Fibroblast of skin of back (primary cell): ENCODE measurements around the gene TSPAN5.
A peak's percentile ranks its signal among the peaks of the same experiment; 100 is the strongest.

Experiments
- DNase-seq: peaks from one replicate; pipeline ENCODE4 v3.0.0-alpha.2; 2013

TSPAN5 gene

DNA sequence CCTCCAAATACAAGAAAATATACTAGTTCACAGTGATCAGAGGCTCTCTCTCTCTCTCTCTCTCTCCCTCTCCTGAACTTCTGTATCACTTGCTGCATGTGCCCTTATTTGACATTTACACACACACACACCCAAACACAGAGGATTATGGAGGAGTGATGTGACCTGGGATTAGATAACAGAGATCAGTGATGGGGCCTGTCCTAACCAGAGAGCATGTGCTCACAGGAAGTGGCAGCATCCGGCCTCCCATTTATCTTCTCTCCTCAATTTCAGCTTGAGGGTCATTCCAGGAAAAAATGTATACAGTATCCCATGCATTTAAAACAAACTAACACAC is 143.0 kb downstream of the TSPAN5 start:
- DNase-seq: no peak

GRCh38 chr4:98514741-98515469 is 143.5 kb downstream of the TSPAN5 start:
- no peak for DNase-seq

DNA sequence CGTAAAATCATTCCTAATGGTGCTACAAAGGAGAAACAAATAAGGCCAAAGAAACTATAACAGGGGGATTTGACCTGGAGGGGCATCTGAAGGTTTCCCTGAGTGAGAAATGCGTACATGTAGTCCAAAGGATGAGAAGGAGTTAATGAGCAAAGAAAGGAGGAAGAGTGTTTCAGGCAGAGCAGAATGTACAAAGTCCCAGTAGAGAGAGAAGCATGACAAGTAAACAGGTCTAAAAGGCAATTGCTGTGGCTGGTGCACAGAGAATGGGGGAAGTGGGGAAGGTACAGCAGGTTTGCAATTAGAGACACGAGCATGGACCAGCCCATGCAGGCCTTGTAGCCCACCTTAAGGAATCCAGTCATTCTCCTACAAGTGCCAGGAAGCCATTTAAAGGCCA is 145.5 kb downstream of the TSPAN5 start:
- no peak for DNase-seq

GRCh38 chr4:98510757-98511517 is 147.5 kb downstream of the TSPAN5 start:
- peak; percentile 86 for DNase-seq

DNA sequence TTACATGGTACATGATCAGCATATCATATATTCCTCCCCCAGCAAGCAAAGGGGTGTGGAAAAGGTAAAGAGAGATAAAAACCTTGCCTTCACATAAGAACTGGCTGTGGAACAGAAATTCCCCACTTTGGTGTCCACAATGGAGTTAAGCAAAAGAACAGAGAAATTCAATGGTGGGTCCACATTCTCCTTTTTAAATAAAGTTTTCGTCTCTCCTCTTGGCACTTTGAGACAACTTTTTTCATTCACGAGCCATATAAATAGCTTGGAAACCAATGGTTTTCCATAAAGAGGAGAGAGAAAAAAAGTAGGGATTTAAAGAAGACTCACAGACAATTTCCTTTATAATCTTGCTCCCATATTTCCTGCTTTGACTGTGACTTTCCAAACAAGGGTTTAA is 148.1 kb downstream of the TSPAN5 start:
- DNase-seq: no peak

GRCh38 chr4:98509721-98510120 is 148.7 kb downstream of the TSPAN5 start:
- no peak for DNase-seq

- DNase-seq: no peak
Measured at GRCh38 chr4:98508829-98509598, 149.4 kb downstream of the TSPAN5 start.

DNA sequence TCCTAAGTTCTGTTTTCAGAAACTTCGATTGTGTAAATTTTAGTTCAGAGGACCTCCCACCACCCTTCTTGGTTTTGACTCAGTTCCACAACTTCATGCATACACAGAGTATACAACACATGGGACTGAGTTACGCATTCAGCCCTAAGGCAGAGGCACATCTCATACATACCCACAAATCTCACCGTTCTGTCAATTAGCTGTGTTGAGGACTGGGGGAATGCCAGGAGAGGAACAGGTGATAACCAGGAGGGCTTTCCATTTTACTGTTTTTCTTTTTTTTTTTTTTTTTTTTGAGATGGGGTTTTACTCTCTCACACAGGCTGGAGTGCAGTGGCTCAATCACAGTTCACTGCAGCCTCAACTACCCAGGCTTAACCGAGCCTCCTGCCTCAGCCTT is 150.2 kb downstream of the TSPAN5 start:
- DNase-seq: no peak

GRCh38 chr4:98507299-98507698 is 151.1 kb downstream of the TSPAN5 start:
- no peak for DNase-seq

- DNase-seq: no peak
Measured at GRCh38 chr4:98506462-98507132, 151.8 kb downstream of the TSPAN5 start.

- DNase-seq: peak; percentile 40
Measured at GRCh38 chr4:98505992-98506391, 152.4 kb downstream of the TSPAN5 start.

DNA sequence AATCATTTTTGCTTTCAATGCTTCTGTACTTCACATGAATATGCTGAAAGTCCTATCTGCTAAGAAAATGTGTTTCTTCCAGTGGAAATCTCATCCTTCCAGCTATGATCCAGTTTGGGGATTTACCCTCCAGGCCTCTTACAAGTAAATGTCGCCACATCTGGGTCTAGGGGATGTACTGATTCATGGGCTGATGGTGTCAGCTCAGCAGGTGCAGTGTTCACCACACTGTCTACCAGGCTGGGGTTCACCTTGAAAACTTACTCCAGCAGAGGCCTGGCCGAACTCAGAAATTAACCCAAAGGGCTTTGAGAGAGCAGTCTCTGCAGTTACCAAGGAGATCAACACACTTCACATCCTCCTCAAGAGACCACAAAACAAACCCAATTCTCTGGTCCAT is 154.3 kb downstream of the TSPAN5 start:
- DNase-seq: no peak

DNA sequence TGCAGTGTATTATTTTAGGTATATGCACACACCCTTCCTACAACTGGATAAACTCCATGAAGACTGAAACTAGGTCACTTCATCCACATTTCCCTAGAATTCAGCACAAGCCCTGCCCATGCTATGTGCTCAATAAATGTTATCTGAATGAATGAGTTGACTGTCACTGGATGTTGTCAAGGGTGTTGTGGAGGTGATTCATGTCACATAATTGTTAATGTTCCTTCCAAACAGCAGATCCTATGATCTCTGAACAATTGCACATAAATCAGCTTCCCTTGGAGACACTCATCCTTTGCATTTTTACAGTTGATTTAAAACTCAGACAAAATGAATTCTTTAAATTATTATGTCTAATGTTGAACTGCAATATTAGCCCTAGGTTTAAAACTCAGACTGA is 154.7 kb downstream of the TSPAN5 start:
- DNase-seq: no peak

GRCh38 chr4:98502624-98503023 is 155.8 kb downstream of the TSPAN5 start:
- DNase-seq: no peak

GRCh38 chr4:98502031-98502430 is 156.4 kb downstream of the TSPAN5 start:
- no peak for DNase-seq

DNA sequence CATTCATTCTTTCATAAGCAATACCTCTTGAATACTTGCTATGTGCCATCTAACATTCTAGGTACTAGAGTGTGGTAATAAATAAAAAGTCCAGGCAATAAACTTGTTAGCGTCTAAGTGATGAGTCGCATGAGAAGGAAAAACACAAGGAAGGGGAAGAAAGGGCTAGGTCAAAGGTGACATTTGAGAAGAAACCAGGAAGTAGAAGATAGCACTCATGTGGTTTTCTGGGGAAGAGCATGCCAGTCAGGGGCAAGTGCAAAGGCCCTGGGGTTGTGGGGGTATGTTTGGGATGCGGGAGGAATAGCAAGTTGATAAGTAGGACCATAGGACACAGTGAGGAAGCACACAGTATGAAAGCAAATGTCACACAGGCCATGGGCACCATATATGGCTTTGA is 157.0 kb downstream of the TSPAN5 start:
- no peak for DNase-seq

- DNase-seq: no peak
Measured at GRCh38 chr4:98498774-98499173, 159.6 kb downstream of the TSPAN5 start.

- no peak for DNase-seq
Measured at GRCh38 chr4:98496152-98496845, 162.1 kb downstream of the TSPAN5 start.

DNA sequence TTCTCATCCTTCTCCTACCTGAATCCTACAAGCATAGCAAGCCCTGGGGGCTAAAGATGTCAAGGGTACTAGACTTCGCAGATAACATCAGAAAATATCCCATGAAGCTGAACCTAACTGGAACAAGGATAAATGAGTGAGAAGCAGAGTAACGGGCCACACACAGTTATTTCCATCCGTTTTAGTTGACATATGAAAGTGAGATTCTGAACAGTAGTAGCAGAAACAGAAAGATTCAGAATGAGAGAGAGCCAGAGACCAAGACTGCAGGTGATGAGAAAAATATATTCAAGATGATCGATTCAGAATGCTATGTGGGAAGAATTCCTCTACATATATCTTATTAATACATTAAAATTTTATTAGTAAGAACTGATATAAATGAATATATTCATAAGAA is 165.1 kb downstream of the TSPAN5 start:
- DNase-seq: no peak

- peak; percentile 44 for DNase-seq
Measured at GRCh38 chr4:98491899-98492559, 166.4 kb downstream of the TSPAN5 start.

DNA sequence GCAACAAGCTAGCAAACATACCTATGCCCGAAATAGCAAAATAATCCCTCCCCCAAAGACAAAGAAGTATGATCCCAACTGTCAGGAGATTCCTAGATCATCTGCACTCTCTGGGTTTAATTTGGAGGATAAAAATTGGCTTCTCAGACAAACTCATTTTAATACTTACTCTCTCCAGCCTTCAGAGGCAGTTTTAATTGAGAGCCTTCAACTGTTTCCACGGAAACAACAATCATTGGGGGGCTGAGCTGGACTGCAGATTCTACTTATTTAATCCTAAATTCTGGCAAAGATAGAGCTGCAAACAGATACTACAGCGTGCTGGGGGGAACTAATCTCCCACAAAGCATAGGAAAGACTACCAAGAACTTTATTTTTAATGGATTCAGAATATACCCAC is 168.2 kb downstream of the TSPAN5 start:
- DNase-seq: no peak

- no peak for DNase-seq
Measured at GRCh38 chr4:98485816-98486345, 172.5 kb downstream of the TSPAN5 start.
